MM.1S (cell line): ENCODE results near the gene LRRC8B.
"Not testable (repeated sequence)": the region's sequence is repeated elsewhere in the genome, so short reads cannot be mapped to it uniquely, and the experiment has no call there.

Experiments
- DNase-seq: peaks from one replicate; pipeline ENCODE4 v3.0.0-alpha.2; 2015
- H2AFZ ChIP-seq: fragments of 300-600 bp; sonication (generic); 2 replicates; pipeline ENCODE4 v1.6.0; 2016; ENCODE audit warnings: antibody characterized with exemption, low read length
- H3F3A ChIP-seq: fragments of 300-600 bp; sonication (generic); 2 replicates; pipeline ENCODE4 v1.6.1; 2016; ENCODE audit warnings: mild to moderate bottlenecking, antibody characterized with exemption, low read length, moderate library complexity, mixed read lengths; ENCODE audit not compliant: insufficient read depth
- H3K27ac ChIP-seq: fragments of 300-600 bp; sonication (generic); 2 replicates; pipeline ENCODE4 v1.5.1; 2016; ENCODE audit warnings: mild to moderate bottlenecking, low read length
- H3K27me3 ChIP-seq: fragments of 300-600 bp; sonication (generic); replicated peaks from 2 replicates; pipeline ENCODE4 v1.6.0; 2016; ENCODE audit warnings: low read length; ENCODE audit not compliant: insufficient read depth
- H3K36me3 ChIP-seq: fragments of 300-600 bp; sonication (generic); replicated peaks from 2 replicates; pipeline ENCODE4 v1.6.1; 2016; ENCODE audit warnings: mild to moderate bottlenecking, low read length, mixed read lengths; ENCODE audit not compliant: insufficient read depth
- H3K4me1 ChIP-seq: fragments of 300-600 bp; sonication (generic); 2 replicates; pipeline ENCODE4 v1.6.1; 2016; ENCODE audit warnings: low read length, mixed read lengths
- H3K4me2 ChIP-seq: fragments of 300-600 bp; sonication (generic); 2 replicates; pipeline ENCODE4 v1.6.0; 2016; ENCODE audit warnings: low read depth, low read length
- H3K4me3 ChIP-seq: fragments of 300-600 bp; sonication (generic); 2 replicates; pipeline ENCODE4 v1.5.1; 2016; ENCODE audit warnings: low read length, mixed read lengths
- H3K79me2 ChIP-seq: fragments of 300-600 bp; sonication (generic); 2 replicates; pipeline ENCODE4 v1.6.1; 2016; ENCODE audit warnings: mixed run types, low read length, mixed read lengths
- H3K9ac ChIP-seq: fragments of 300-600 bp; sonication (generic); 2 replicates; pipeline ENCODE4 v1.6.1; 2016; ENCODE audit warnings: low read length, mixed read lengths
- H3K9me2 ChIP-seq: fragments of 300-600 bp; sonication (generic); replicated peaks from 2 replicates; pipeline ENCODE4 v1.6.1; 2016; ENCODE audit warnings: mild to moderate bottlenecking, low read length, mixed read lengths; ENCODE audit not compliant: insufficient read depth
- H3K9me3 ChIP-seq: fragments of 300-600 bp; sonication (generic); replicated peaks from 2 replicates; pipeline ENCODE4 v1.6.1; 2016; ENCODE audit warnings: mild to moderate bottlenecking, low read length, mixed read lengths; ENCODE audit not compliant: insufficient read depth
- H4K20me1 ChIP-seq: fragments of 300-600 bp; sonication (generic); 2 replicates; pipeline ENCODE4 v1.6.1; 2016; ENCODE audit warnings: mild to moderate bottlenecking, low read length, moderate library complexity, mixed read lengths; ENCODE audit not compliant: insufficient read depth
- EZH2 ChIP-seq: fragments of 300-600 bp; sonication (generic); optimal IDR thresholded peaks from 2 replicates; pipeline ENCODE3; 2017; ENCODE audit warnings: low read depth, mild to moderate bottlenecking, antibody characterized with exemption, low read length, mixed read lengths
- EZH2phosphoT487 ChIP-seq: fragments of 300-600 bp; sonication (generic); IDR thresholded peaks from 2 replicates; pipeline ENCODE4 v1.6.1; 2018; ENCODE audit warnings: antibody characterized with exemption, low read length
- TF ChIP-seq, protein P1 (sequence below): fragments of 300-600 bp; sonication (generic); IDR thresholded peaks from 2 replicates; pipeline ENCODE4 v1.5.1; 2016; ENCODE audit warnings: antibody characterized with exemption, low read length, mixed read lengths

Gene LRRC8B

DNA sequence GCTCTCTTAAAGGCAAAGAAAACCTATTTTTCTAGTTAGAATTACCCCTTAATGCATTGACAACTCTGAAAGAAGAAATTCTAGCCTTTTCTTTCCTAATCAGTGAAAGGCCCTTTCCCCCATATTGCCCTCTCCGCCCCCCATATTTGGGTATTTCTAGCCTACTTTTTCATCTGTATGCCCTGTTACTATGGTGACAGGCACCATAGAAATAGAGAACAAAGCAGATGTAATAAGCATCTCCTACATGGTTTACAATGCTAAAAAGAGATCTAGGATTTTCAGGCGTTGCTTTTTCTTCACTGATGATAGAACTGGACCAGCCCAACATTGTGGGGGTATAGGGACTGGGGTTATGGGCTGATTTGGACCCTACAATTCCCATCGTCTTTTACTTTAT lies 14.5 kb downstream of the LRRC8B start:
- Histone ChIP-seq H3F3A (no peaks in the 10 kb centered on the region), H3K4me3 (no peak overlapping the region), H3K27ac (no peak overlapping the region), H3K27me3 (no peaks in the 10 kb centered on the region), H2AFZ (no peak overlapping the region), H3K4me1 (no peaks in the 10 kb centered on the region), H3K79me2 (no peaks in the 10 kb centered on the region), H3K9ac (no peak overlapping the region), H3K9me3 (no peaks in the 10 kb centered on the region), H3K36me3 (no peaks in the 10 kb centered on the region), H4K20me1 (no peaks in the 10 kb centered on the region), H3K4me2 (no peak overlapping the region), H3K9me2 (no peaks in the 10 kb centered on the region)
- TF ChIP-seq EZH2 (no peak), EZH2phosphoT487 (no peak)
- TF ChIP-seq, protein P1, sequence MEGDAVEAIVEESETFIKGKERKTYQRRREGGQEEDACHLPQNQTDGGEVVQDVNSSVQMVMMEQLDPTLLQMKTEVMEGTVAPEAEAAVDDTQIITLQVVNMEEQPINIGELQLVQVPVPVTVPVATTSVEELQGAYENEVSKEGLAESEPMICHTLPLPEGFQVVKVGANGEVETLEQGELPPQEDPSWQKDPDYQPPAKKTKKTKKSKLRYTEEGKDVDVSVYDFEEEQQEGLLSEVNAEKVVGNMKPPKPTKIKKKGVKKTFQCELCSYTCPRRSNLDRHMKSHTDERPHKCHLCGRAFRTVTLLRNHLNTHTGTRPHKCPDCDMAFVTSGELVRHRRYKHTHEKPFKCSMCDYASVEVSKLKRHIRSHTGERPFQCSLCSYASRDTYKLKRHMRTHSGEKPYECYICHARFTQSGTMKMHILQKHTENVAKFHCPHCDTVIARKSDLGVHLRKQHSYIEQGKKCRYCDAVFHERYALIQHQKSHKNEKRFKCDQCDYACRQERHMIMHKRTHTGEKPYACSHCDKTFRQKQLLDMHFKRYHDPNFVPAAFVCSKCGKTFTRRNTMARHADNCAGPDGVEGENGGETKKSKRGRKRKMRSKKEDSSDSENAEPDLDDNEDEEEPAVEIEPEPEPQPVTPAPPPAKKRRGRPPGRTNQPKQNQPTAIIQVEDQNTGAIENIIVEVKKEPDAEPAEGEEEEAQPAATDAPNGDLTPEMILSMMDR: no peak
- no peak for DNase-seq

GRCh38 chr1:89540406-89540970 lies 15.9 kb downstream of the LRRC8B start:
- no peaks in the 10 kb centered on the region for H3K27me3 ChIP-seq
- H3K36me3 ChIP-seq: no peaks in the 10 kb centered on the region
- no peak overlapping the region for H3K9ac ChIP-seq
- no peak for TF ChIP-seq EZH2
- no peak for TF ChIP-seq EZH2phosphoT487
- TF ChIP-seq, protein P1: no peak
- H3K4me3 ChIP-seq: no peak overlapping the region
- no peaks in the 10 kb centered on the region for H3K4me1 ChIP-seq
- H3K9me2 ChIP-seq: no peaks in the 10 kb centered on the region
- no peak overlapping the region for H3K27ac ChIP-seq
- no peak for DNase-seq
- H2AFZ ChIP-seq: no peak overlapping the region
- no peaks in the 10 kb centered on the region for H4K20me1 ChIP-seq
- no peaks in the 10 kb centered on the region for H3K79me2 ChIP-seq
- no peaks in the 10 kb centered on the region for H3F3A ChIP-seq
- no peaks in the 10 kb centered on the region for H3K9me3 ChIP-seq
- no peak overlapping the region for H3K4me2 ChIP-seq

DNA sequence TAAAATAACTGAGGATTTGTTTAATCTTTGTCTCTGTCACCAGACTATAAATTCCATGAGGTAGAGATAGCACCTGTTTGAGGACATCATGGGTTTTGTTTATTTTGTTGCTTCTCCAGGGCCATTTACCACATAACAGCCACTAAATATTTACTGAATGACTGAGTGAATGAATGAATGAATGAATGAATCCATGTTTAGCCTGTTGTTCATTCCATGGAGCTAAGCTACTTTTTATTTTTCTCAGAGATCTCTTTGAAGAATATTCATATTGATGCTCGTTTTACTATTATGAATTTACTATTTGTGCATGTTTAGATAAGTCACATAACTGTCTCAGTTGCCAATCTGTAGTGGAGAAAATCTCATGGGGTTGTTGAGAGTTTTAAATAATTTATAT lies 17.7 kb downstream of the LRRC8B start:
- Histone ChIP-seq H3K9ac (no peak overlapping the region), H3K4me2 (no peak overlapping the region), H3K4me1 (no peaks in the 10 kb centered on the region), H3K9me2 (no peaks in the 10 kb centered on the region), H3K27me3 (no peaks in the 10 kb centered on the region), H3K27ac (no peak overlapping the region), H4K20me1 (no peaks in the 10 kb centered on the region), H3F3A (no peaks in the 10 kb centered on the region), H3K36me3 (no peaks in the 10 kb centered on the region), H3K4me3 (no peak overlapping the region), H3K79me2 (no peaks in the 10 kb centered on the region), H3K9me3 (no peaks in the 10 kb centered on the region), H2AFZ (no peak overlapping the region)
- no peak for DNase-seq
- no peak for TF ChIP-seq EZH2

DNA sequence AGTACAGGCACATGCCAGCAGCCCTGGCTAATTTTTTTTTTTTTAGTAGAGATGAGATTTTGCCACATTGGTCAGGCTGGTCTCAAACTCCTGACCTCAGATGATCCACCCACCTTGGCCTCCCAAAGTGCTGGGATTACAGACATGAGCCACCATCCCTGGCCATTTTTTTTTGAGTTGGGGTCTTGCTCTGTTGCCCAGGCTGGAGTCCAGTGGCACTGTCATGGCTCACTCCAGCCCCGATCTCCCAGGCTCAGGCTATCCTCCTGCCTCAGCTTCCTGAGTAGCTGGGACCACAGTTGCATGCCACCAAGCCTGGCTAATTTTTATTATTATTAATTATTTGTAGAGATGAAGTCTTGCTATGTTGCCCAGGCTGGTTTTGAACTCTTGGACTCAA lies 19.0 kb downstream of the LRRC8B start:
- H3F3A ChIP-seq, H3K79me2 ChIP-seq: not testable (repeated sequence)

More for the DNA sequence above, 19.0 kb downstream of the LRRC8B start:
- DNase-seq, H2AFZ ChIP-seq, H3K9me2 ChIP-seq, H4K20me1 ChIP-seq, H3K4me3 ChIP-seq, H3K9me3 ChIP-seq, H3K9ac ChIP-seq, H3K27me3 ChIP-seq, H3K36me3 ChIP-seq, H3K4me2 ChIP-seq, H3K4me1 ChIP-seq, H3K27ac ChIP-seq: not testable (repeated sequence)
